ENCODE results near the gene TMEM258. TPM values are rescaled to one million over a fixed set of nuclear protein-coding genes. Genes with fewer than 3 reads are reported as not detected.

The TMEM258 gene
- total and polyA plus RNA-seq, 9 of the 15 experiments (the other 6 are each of a cell fraction or from before 2014, with no cell fraction given): 97.2 to 856 (median 231) TPM

GRCh38 chr11:61841636-61842527 lies 49.5 kb upstream of the TMEM258 start (continued):
- TF ChIP-seq CUX1 (CRISPR knock-in tag; IDR thresholded peaks at IDR 0.05) (no peak), ZNF197 (CRISPR knock-in tag; IDR thresholded peaks at IDR 0.05; ENCODE audit: low read depth) (peak; percentile 64; the same call in 1 of the 2 replicates), ZC3H11A (IDR thresholded peaks at IDR 0.05; ENCODE audit: low read depth, low read length) (no peak), FOSL1 (tag; conservative IDR thresholded peaks at IDR 0.05) (peak; percentile 38; the same call in 1 of the 2 replicates), POLR2AphosphoS2 (IDR thresholded peaks at IDR 0.05; ENCODE audit: low read length) (no peak), MEIS2 (IDR thresholded peaks at IDR 0.05; ENCODE audit: partially characterized antibody) (peak; percentile 82), ETV5 (CRISPR knock-in tag; IDR thresholded peaks at IDR 0.05; ENCODE audit: low read depth) (peak; percentile 87), CHAMP1 (IDR thresholded peaks at IDR 0.05) (peak; percentile 43; the same call in 1 of the 2 replicates), ARID3A (IDR thresholded peaks at IDR 0.05; ENCODE audit: borderline replicate concordance, low read depth, low read length) (peak; percentile 85; the same call in 1 of the 2 replicates), PTRF (tag; IDR thresholded peaks at IDR 0.05) (0 out of 2 replicates have a peak, but pooled peaks have one; percentile 12), RBM39 (optimal IDR thresholded peaks at IDR 0.05; ENCODE audit: low read depth, low read length) (no peak), TRIM24 (IDR thresholded peaks at IDR 0.05) (peak; percentile 70 to 84; a peak in 3 of 4 replicates), NFATC3 (IDR thresholded peaks at IDR 0.05) (peak; percentile 53; the same call in 1 of the 2 replicates), ZNF644 (tag; IDR thresholded peaks at IDR 0.05; ENCODE audit: low read depth) (peak; percentile 86; the same call in 1 of the 2 replicates), RAD51 (IDR thresholded peaks at IDR 0.05; ENCODE audit: borderline replicate concordance, low read depth) (peak; percentile 52; the same call in 1 of the 2 replicates), RBBP5 (IDR thresholded peaks at IDR 0.05; ENCODE audit: borderline replicate concordance, insufficient read depth, low read length, poor library complexity, severe bottlenecking) (peak; percentile 83), PHB2 (IDR thresholded peaks at IDR 0.05; ENCODE audit: low read depth) (peak; percentile 66; the same call in 1 of the 2 replicates), HMG20A (CRISPR knock-in tag; conservative IDR thresholded peaks at IDR 0.05) (no peak)

Measured in K562 (cell line).